GM12864 (cell line): ENCODE data around the gene MON2.

Experiments
- DNase-seq: peaks from one replicate; pipeline ENCODE4 v3.0.0-alpha.2; 2011; ENCODE audit warnings: low read depth
- H3K4me3 ChIP-seq: 2 replicates; pipeline ENCODE4 v1.5.1; 2011; ENCODE audit warnings: mild to moderate bottlenecking, low read depth, low read length, control low read depth
- TF ChIP-seq, protein P1 (sequence below): IDR thresholded peaks from 2 replicates; pipeline ENCODE4 v1.5.1; 2011; ENCODE audit warnings: low read depth, mild to moderate bottlenecking, moderate library complexity, low read length, control low read depth, inconsistent platforms; ENCODE audit errors: missing control alignments

MON2 gene, protein sequence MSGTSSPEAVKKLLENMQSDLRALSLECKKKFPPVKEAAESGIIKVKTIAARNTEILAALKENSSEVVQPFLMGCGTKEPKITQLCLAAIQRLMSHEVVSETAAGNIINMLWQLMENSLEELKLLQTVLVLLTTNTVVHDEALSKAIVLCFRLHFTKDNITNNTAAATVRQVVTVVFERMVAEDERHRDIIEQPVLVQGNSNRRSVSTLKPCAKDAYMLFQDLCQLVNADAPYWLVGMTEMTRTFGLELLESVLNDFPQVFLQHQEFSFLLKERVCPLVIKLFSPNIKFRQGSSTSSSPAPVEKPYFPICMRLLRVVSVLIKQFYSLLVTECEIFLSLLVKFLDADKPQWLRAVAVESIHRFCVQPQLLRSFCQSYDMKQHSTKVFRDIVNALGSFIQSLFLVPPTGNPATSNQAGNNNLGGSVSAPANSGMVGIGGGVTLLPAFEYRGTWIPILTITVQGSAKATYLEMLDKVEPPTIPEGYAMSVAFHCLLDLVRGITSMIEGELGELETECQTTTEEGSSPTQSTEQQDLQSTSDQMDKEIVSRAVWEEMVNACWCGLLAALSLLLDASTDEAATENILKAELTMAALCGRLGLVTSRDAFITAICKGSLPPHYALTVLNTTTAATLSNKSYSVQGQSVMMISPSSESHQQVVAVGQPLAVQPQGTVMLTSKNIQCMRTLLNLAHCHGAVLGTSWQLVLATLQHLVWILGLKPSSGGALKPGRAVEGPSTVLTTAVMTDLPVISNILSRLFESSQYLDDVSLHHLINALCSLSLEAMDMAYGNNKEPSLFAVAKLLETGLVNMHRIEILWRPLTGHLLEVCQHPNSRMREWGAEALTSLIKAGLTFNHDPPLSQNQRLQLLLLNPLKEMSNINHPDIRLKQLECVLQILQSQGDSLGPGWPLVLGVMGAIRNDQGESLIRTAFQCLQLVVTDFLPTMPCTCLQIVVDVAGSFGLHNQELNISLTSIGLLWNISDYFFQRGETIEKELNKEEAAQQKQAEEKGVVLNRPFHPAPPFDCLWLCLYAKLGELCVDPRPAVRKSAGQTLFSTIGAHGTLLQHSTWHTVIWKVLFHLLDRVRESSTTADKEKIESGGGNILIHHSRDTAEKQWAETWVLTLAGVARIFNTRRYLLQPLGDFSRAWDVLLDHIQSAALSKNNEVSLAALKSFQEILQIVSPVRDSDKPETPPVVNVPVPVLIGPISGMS (N-terminal part only)

DNA sequence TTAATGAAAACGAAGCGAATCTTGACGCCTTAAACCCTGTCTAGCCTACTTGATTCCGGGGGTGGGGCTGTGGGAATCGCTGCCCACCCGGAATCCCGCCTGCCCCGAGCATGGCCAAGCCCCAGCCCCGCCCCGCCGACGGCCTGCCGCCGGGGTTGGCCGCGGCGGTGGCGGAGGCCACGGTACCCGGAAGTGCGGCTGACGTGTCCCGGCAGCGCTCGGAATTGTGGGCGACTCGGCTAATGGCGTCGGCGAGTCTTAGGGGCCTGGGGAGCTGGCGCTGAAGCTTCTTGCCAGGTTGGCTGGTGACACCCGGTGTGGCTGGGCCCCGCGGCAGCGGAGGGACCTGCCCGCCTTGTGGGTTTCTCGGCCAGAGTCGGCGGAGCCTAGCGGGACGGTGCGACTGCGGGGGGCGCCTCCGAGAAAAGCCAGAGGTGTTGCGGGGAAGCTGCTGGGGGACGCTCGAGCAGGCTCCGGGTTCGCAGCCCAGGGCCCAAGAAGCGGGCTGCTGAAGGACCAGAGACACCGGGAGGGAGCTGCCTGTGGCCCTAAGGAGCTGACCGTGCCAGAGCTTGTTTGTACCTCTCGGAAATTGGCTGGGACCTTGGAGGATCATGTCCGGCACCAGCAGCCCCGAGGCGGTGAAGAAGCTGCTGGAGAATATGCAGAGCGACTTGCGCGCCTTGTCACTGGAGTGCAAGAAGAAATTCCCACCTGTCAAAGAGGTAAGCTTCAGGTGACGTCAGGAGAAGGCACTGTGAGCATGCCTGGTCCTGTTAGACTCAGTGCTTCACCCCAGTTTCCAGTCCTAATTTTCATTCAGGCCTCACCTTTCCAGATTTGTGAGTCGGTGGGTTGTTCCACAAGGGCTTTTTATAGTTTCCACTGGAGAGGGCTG lies at the start of gene MON2:
Gene MON2 (plus strand): TSS at position 233 of the 898 bp plus-strand sequence. CDS start 382 bp downstream, at position 615.
- peak within 1 kb of the TSS; percentile 100 for H3K4me3 ChIP-seq
- TF ChIP-seq, protein P1, sequence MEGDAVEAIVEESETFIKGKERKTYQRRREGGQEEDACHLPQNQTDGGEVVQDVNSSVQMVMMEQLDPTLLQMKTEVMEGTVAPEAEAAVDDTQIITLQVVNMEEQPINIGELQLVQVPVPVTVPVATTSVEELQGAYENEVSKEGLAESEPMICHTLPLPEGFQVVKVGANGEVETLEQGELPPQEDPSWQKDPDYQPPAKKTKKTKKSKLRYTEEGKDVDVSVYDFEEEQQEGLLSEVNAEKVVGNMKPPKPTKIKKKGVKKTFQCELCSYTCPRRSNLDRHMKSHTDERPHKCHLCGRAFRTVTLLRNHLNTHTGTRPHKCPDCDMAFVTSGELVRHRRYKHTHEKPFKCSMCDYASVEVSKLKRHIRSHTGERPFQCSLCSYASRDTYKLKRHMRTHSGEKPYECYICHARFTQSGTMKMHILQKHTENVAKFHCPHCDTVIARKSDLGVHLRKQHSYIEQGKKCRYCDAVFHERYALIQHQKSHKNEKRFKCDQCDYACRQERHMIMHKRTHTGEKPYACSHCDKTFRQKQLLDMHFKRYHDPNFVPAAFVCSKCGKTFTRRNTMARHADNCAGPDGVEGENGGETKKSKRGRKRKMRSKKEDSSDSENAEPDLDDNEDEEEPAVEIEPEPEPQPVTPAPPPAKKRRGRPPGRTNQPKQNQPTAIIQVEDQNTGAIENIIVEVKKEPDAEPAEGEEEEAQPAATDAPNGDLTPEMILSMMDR: no peak
- peak; percentile 56 for DNase-seq

DNA sequence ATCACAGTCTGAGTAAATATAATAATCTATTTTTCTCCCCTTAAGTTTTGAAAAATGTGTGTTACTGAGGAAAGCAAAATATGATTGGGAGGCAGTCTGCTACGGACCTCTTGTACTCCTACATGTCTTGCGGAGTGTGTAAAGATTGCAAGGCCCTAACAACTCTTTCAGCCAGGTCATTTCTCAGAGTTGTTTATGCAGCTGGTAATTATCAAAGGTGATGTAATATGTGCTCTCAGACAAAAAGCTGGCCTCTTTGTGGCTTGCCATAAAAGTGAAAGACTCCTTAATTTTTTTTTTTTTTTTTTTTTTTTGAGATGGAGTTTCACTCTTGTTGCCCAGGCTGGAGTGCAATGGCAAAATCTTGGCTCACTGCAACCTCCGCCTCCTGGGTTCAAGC lies 40.5 kb upstream of the MON2 start:
- TF ChIP-seq, protein P1: no peak

DNA sequence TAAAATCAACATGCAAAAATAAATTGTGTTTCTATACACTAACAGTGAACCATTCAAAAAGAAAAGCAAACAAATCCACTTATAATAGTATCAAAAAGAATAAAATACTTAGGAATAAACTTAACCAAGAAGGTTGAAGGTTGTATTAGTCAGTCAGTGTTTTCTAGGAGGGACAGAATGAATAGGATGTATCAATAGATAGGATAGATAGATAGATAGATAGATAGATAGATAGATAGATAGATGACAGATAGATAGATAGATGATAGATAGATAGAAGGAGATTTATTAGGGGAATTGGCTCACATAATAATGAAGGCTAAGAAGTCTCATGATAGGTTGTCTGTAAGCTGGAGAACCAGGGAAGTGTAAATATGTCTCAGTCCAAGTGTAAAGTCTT lies 37.2 kb upstream of the MON2 start:
- TF ChIP-seq, protein P1: no peak
- no peak for DNase-seq
- H3K4me3 ChIP-seq: no peak overlapping the region

More for the DNA sequence above, 40.5 kb upstream of the MON2 start:
- DNase-seq: no peak
- H3K4me3 ChIP-seq: no peak overlapping the region

DNA sequence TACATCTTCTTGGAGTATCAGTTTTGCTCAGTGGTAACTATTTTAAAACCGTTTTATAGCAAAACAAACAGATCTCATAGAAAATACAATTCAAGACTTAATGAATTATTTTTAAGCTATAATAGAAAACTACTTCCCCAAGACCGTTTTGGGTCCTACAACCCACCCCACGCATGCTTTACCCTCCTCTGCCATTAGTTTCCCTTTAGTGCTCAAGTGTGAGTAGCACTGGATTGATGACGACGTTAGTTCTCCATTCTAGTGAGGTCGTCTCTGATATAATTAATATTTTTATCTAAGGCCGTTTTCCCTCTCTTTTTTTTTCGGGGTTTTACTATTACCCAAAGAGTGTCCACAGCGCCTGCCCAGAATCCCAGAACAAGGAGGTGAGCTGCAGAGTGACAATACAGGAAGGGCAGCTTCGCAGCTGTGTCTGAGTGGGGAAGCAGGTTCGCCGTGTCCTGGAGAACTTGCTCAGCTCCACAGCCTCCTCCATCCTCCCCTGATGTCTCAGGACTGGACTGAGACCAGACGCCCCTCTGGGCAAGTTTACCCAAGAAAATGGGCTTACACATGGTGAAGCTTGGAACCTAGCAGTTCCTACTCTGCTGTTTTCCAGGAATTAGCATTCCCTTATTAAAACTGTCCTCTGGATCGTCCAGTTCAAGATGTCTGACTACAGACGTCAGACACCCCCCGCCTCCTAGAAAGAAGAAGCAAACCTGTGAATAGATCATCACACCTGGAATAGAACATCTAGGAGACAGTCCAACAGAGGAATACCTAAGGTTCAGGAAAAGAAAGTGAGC lies 31.9 kb upstream of the MON2 start:
- TF ChIP-seq, protein P1: no peak
- peak overlapping the region; percentile 41 for H3K4me3 ChIP-seq
- DNase-seq: no peak

DNA sequence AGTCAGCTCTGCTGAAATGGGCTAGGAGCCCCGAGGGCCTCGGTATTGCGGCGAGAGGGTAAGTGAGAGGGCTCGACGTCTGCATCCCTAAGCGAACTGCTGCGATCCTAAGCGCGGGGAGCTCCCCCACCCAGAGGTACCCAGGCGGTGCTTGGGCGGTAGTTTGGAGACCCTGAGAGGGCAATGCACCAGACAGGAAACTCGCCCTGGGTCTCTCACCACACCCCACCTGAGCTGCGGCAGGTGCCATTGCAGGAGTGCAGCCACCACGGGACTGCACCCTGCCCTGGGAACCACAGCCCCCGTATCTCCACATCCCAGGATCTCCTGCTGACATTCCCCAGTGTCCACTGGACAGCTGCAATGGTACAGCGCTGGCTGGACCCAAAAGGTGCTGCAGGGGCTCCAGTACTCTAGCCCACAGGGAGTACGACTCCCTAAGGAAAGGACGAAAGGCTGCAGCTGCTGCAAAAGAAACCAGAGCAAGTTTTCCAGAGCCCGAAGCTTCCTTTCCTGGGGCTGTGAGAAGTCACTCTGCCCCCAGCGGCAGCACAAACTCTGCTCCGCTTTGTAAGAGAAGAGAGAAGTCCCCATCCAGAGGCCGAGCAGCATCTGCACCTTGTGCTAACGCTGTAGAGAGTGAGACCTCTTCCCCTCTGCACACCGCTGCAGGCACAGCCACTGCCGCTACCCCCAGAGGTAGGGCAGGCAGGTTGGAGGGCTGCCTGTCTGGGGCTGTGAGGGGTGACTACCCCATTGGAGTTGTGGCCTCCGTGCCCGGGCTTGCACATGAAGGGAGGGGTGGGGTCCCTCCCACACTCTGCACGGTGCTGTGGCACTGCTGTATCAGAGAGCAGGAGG lies 31.1 kb upstream of the MON2 start:
- peak overlapping the region; percentile 41 for H3K4me3 ChIP-seq
- DNase-seq: no peak
- TF ChIP-seq, protein P1: peak; percentile 64
